Lung (tissue), 12 donors: Measurements from ENCODE around the gene BTBD8. TPM values are rescaled to one million over a fixed set of nuclear protein-coding genes. Genes with fewer than 3 reads are reported as not detected.

ENCODE experiments used
- ATAC-seq: fragments of 200-7000 bp; cut with Tn5 transposase; one replicate; pipeline ENCODE4 v1.9.1; 2020; ENCODE audit warnings: moderate number of reproducible peaks; ENCODE audit not compliant: insufficient read depth, low FRiP score
- DNase-seq, 3 donors: peaks; one replicate each; pipeline ENCODE4 v3.0.0-alpha.2; 2013 to 2017
- H3K27ac ChIP-seq, 2 donors: one replicate each; pipeline ENCODE4 v1.5.1; 2013; ENCODE audit warnings: mild to moderate bottlenecking in 2 of 2, moderate library complexity in 2 of 2, control low read depth in 1 of 2, inconsistent platforms in 1 of 2, low read depth in 1 of 2, low read length in 1 of 2
- H3K27me3 ChIP-seq, 3 donors: one replicate each; pipeline ENCODE4 v1.5.1; 2013; ENCODE audit warnings: low read length in 2 of 3; ENCODE audit not compliant: control insufficient read depth in 3 of 3, insufficient read depth in 3 of 3
- H3K36me3 ChIP-seq, 4 donors: one replicate each; pipeline ENCODE4 v1.5.1; 2013; ENCODE audit warnings: low read length in 4 of 4, mild to moderate bottlenecking in 1 of 4, moderate library complexity in 1 of 4; ENCODE audit not compliant: control insufficient read depth in 4 of 4, insufficient read depth in 4 of 4
- H3K4me1 ChIP-seq, 5 donors: one replicate each; pipeline ENCODE4 v1.5.1; 2013; ENCODE audit warnings: low read length in 5 of 5, mild to moderate bottlenecking in 2 of 5, moderate library complexity in 1 of 5; ENCODE audit not compliant: control insufficient read depth in 5 of 5, insufficient read depth in 5 of 5
- H3K4me3 ChIP-seq: one replicate; pipeline ENCODE4 v1.5.1; 2013; ENCODE audit warnings: mild to moderate bottlenecking, control low read depth, moderate library complexity
- H3K9ac ChIP-seq, 2 donors: one replicate each; pipeline ENCODE4 v1.5.1; 2013; ENCODE audit warnings: low read length in 2 of 2, control low read depth in 1 of 2; ENCODE audit not compliant: insufficient read depth in 1 of 2
- H3K9me3 ChIP-seq, 4 donors: one replicate each; pipeline ENCODE4 v1.5.1; 2013; ENCODE audit warnings: low read length in 3 of 4, mild to moderate bottlenecking in 1 of 4, moderate library complexity in 1 of 4; ENCODE audit not compliant: control insufficient read depth in 4 of 4, insufficient read depth in 3 of 4
- CTCF ChIP-seq: IDR thresholded peaks from 2 replicates; pipeline ENCODE4 v1.5.1; 2012; ENCODE audit warnings: mild to moderate bottlenecking; ENCODE audit errors: control extremely low read depth, extremely low read depth
- WGBS, 2 donors: extraction: QIAGEN DNeasy Blood & Tissue Kit; methylation state at CpG; one replicate each; pipeline ENCODE4 v1.1.7; 2013; 5-methylcytosine and 5-hydroxymethylcytosine counted together
- polyA plus RNA-seq, 2 donors: library from polyadenylated mRNA; stranded (reverse); fragments of 200-250 nt; gene quantifications; one replicate each; pipeline ENCODE4 v1.2.1, GENCODE V29; 2013
- total RNA-seq, 2 donors: library from RNA; depleted of rRNA in 1 of 2; stranded (reverse); fragments of >200 nt in 1 of 2; gene quantifications; one replicate each; pipeline ENCODE4 v1.2.1, GENCODE V29; 2014 to 2021
- donor health status: control.
- donor health status: control.
- donor health status: Bipolar disorder and iron deficiency.
- donor health status: healthy.
- donor health status: DM: yes; HTN: yes; CAD: no.

The BTBD8 gene
- total and polyA plus RNA-seq, 4 donors: 0.58 to 14.1 (median 2.1) TPM

- Histone ChIP-seq H3K27ac (no peak overlapping the region), H3K4me3 (no peak overlapping the region), H3K36me3 (peaks cover 0 to 3% (median under 1%) of the 10 kb centered on the region in 4 donors), H3K9ac (no peak overlapping the region), H3K27me3 (no peaks in the 10 kb centered on the region), H3K9me3 (no peaks in the 10 kb centered on the region), H3K4me1 (peaks cover 0 to 3% (median 0%) of the 10 kb centered on the region in 5 donors)
- DNase-seq: no peak
- WGBS, 2 donors: 74 to 81% methylated on average over 2 of the region's 2 CpGs
- ATAC-seq: no peak
- no peak for TF ChIP-seq CTCF
These were observed 13.9 kb downstream of the BTBD8 start for GRCh38 chr1:92094090-92094489.

- no peak overlapping the region for H3K4me3 ChIP-seq
These were observed 14.4 kb downstream of the BTBD8 start for GRCh38 chr1:92094595-92094994.

GRCh38 chr1:92095874-92096273 lies 15.7 kb downstream of the BTBD8 start:
- WGBS, 2 donors: 85% methylated on average over 5 of the region's 5 CpGs
- Histone ChIP-seq H3K36me3 (peaks cover 0 to 3% (median under 1%) of the 10 kb centered on the region in 4 donors), H3K9ac (no peak overlapping the region), H3K4me1 (peaks cover 0 to 3% (median 0%) of the 10 kb centered on the region in 5 donors), H3K27ac (no peak overlapping the region), H3K9me3 (no peaks in the 10 kb centered on the region), H3K4me3 (no peak overlapping the region), H3K27me3 (no peaks in the 10 kb centered on the region)
- DNase-seq: no peak
- TF ChIP-seq CTCF: no peak
- no peak for ATAC-seq

More at GRCh38 chr1:92094595-92094994, 14.4 kb downstream of the BTBD8 start:
- H3K4me1 ChIP-seq: peaks cover 0 to 3% (median 0%) of the 10 kb centered on the region in 5 donors
- 63 to 77% methylated on average over 1 of the region's 1 CpG for WGBS, 2 donors
- no peak overlapping the region for H3K9ac ChIP-seq
- TF ChIP-seq CTCF: no peak
- no peak for DNase-seq
- no peaks in the 10 kb centered on the region for H3K27me3 ChIP-seq
- ATAC-seq: no peak
- peaks cover 0 to 3% (median under 1%) of the 10 kb centered on the region in 4 donors for H3K36me3 ChIP-seq
- no peaks in the 10 kb centered on the region for H3K9me3 ChIP-seq
- no peak overlapping the region for H3K27ac ChIP-seq

- Histone ChIP-seq H3K27me3 (no peaks in the 10 kb centered on the region), H3K27ac (no peak overlapping the region), H3K4me1 (peaks cover 0 to 3% (median 0%) of the 10 kb centered on the region in 5 donors), H3K4me3 (no peak overlapping the region), H3K36me3 (peaks cover 0 to 4% (median 2%) of the 10 kb centered on the region in 4 donors), H3K9ac (no peak overlapping the region), H3K9me3 (no peaks in the 10 kb centered on the region)
- DNase-seq (no peak), ATAC-seq (no peak)
- no peak for TF ChIP-seq CTCF
These were observed 16.2 kb downstream of the BTBD8 start for GRCh38 chr1:92096317-92096716.
